ENCODE results near the gene PTPN1. TPM values are rescaled to one million over a fixed set of nuclear protein-coding genes. Genes with fewer than 3 reads are reported as not detected.
"Not testable (repeated sequence)": the region's sequence is repeated elsewhere in the genome, so short reads cannot be mapped to it uniquely, and the experiment has no call there.

Gene PTPN1
- total RNA-seq, 1 donor from 2014 or later: 20.7 TPM

GRCh38 chr20:50532221-50532620 lies 22.0 kb downstream of the PTPN1 start:
- peak; percentile 35 for DNase-seq

DNA sequence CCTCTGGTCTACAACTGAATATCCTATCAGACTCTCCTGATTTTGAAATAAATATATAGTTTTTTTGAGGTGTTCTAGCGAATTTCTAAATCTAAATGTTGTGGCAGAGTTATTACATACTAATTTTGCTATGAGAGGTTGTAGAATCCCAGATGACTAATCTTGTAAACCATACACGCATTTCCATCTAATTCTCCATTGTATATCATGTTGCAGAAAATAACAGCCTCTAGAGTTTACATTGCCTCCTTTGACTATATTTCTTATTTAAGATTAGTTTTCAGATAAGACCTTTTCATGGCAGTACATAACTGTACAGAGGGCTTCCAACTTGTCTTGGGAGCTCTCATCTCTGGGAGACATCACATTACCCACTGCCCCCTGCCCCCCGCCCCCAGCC lies 22.9 kb downstream of the PTPN1 start:
- no peak for DNase-seq

DNA sequence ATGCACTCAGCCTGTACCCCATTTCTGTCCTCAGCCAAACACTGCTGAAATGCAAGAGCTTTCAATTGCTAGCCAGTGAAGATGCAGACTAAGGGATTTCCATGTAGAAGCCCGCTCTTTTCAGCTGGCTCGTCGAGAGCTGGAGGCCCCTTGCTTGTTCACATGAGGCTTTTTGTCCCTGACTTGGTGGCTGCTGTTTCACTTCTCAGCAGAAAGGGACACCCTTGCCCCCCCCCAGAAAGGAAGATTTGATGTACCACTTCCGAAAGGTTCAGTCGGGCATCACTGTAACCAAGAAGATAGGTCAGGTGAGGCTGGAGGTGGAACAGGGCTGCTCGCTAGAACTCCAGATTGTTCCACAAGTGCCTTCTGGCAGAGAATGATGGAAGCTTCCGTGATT lies 23.3 kb downstream of the PTPN1 start:
- no peak for DNase-seq

DNA sequence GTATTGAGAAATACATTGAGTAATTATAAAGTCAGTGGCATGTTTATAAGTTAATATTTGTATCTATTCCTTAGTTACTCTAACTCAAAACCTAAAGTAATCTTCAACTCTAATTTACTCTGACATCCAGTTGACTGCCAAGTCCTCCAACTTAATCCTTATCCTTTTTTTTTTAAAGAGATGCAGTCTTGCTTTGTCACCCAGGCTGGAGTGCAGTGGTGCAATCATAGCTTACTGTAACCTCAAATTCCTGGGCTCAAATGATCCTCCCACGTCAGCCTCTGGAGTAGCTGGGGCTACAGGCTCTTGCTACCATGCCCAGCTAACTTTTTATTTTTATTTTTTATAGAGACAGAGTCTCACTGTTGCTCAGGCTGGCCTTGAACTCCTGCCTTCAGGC lies 24.4 kb downstream of the PTPN1 start:
- DNase-seq: no peak

DNA sequence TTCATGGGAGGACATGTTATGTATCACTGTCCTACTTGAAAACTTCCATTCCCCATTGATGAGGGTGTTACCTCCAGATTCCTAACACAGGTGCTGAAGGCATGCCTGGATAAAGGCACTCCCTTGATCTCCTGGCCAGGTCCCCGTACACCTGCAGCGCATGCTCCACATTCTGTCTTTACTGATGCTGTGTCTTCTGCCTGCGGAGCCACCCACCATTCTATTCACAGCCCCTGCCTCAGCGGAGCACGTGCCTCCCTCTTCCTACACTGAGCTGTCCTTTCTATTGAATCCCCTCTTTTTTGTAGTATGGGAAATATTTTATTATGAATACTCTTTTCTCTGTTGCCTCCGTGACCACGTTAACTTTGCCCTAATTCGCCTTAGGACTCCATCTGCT lies 25.0 kb downstream of the PTPN1 start:
- DNase-seq: no peak

- DNase-seq: no peak
Measured at GRCh38 chr20:50536333-50536732, 26.1 kb downstream of the PTPN1 start.

- no peak for DNase-seq
Measured at GRCh38 chr20:50537546-50538201, 27.5 kb downstream of the PTPN1 start.

DNA sequence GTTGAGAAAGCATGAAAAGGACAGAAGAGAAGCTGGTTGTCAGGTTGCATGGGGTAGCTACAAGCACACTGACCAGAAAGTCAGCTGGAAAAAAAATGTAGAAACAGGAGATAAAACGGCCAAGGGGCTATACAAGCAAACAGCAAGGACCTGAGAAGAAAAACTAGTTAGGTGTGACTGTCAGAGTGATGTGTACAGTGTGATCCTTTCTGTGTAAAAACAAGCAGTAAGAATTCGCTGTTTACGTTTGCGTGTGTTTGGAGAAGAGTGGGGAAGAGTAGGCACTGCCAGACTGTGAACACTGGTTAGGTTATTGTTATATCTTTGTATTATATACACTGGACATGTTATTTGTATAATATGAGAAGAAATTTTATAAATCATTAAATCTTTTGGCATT lies 28.1 kb downstream of the PTPN1 start:
- no peak for DNase-seq

DNA sequence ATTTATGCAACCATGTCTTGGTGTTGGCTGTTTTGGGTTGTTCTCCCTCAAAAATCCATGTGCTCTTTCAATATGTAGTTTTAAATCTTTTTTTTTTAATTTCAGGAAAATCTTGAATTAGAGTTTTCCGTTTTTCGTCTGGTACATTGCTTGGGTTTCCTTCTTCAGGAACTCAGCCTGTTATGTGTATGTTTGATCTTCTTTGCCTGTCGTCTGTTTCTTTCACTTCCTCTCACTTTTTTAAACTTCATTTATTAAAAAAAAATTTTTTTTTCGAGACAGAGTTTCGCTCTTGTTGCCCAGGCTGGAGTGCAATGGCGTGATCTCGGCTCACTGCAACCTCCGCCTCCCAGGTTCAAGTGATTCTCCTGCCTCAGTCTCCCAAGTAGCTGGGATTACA lies 29.6 kb downstream of the PTPN1 start:
- DNase-seq: not testable (repeated sequence)

DNA sequence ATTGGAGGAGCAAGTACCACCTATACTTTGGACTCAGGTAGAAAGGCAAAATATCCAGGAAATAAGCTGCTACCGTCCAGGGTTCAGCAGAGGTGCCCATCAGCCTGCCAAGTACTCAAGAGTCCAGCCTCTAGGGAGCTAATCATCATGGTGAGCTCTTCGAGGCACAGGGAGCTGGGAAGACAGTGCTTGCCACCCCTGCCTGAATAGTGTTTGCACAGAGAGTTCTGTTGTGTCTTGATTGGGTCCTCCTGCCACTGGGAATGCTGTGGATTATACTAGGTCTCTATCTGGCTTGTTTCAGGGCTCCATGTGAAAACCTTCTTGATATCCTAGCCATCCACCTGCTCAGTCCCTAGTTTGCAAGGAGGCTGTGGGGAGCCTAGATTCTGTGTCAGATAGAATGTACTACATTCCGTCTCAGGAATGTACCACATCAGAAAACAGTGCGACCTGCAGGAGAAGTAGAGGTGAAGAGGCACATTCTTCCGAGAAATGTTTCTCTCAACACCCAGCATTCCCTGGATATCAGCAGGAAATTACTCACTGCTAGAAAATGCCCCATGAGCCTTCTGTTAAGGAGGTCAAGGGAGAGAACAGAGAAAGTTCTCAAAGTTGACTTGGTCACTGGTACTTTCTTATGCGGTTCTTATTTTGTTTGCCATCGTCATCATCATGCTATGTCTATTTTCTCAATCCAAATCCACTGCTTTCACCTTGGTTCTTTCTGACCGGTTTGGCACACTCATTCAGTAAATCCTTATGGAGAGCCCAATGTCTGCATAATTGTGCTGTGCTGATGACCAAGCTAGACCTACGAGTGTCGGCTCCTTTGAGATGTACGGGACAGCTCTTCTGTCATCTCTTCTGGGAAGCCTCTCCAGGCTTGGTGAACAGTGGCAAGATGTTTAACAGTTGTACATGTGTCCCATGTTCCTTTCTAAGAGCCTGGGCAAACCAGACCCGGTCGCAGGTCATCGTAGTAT lies 30.7 kb downstream of the PTPN1 start:
- DNase-seq: no peak

DNA sequence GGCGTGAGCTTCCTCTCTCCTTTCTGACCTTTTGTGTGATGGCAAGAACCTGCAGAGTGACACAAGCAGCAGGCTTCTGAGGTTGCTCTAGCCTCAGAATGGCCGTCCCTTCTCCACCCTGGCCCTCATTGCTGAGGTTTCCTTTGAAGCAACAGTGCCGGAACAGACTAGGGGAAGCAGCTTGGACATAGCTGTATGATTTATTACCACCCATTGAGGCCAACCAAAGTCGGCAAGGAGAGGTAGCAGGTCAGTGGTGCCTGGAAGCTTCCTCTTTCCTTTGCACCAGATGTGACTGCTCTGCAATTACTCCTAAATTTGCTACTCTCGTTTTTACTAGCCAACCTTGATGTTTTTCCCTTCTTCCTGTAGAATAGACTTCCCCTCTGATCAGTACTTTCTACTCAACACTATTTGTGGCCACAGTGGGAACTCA lies 31.4 kb downstream of the PTPN1 start:
- DNase-seq: no peak

DNA sequence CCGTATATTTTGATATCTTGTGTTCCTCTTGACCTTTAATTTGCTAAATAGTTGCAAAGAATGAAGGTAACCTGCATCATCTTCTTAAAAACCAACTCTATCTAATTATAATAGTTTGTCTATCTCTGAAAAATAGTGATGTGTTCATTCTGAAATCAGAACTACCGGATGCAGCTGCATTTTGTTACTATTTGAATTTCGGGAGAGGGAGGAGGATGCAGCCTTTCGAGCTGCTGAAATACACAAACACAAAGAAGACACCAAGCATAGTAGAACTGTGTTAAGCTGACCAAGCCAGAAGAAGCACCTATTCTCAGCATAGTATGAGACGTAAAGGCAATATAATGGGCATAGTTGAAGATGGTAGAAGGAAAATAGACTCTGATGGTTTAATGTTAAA lies 33.1 kb downstream of the PTPN1 start:
- no peak for DNase-seq

GRCh38 chr20:50545126-50545525 lies 34.9 kb downstream of the PTPN1 start:
- DNase-seq: no peak

DNA sequence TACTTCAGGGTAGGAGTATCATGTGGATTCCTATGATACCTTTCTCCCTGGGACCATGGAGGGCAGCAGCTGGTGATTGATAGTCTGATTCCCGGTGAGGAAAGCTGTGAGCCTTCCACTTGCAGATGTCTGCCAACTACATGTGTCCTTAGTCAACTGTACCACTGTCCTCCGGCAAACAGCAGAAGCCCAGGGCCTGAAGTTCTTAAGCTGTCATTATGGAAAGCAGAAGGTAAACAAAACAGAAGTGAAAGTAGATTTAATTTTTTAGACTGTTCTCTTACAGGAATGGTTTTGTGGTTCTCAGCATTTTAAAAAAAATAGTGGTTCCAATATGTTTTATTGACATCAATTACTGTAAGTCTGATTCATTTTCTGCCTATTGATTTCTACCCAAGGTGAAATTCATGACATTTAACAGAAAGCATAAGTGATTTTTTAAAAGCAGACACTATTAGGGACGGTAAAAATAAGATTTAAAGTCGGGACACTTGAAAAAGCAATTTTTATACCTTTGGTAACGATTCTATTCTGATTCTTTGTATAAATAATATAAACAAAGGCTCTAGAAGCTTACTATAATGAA lies 36.6 kb downstream of the PTPN1 start:
- DNase-seq: no peak

- DNase-seq: no peak
Measured at GRCh38 chr20:50547964-50548363, 37.8 kb downstream of the PTPN1 start.

- no peak for DNase-seq
Measured at GRCh38 chr20:50548396-50548795, 38.2 kb downstream of the PTPN1 start.

DNA sequence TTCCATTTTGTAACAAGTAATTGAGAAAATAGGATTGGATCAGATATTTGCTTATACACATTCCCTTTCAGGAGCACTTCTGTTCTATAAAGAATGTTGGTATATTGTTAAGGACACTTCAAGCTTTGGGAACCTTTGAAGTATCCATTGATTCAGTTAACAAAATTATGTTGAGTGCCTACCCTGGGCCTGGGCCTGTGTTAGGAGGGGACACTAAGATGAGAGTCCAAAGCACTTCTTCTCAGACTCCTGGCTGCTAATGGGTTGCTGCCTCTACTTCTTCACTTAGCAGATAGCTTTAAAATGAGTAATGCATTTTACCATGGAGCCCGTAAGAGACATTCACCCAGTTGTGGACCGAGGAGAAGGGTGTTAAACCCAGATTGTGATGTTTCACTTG lies 40.3 kb downstream of the PTPN1 start:
- no peak for DNase-seq

- no peak for DNase-seq
Measured at GRCh38 chr20:50551288-50551687, 41.1 kb downstream of the PTPN1 start.

- DNase-seq: no peak
Measured at GRCh38 chr20:50552979-50553378, 42.8 kb downstream of the PTPN1 start.

- no peak for DNase-seq
Measured at GRCh38 chr20:50554694-50555579, 44.8 kb downstream of the PTPN1 start.

DNA sequence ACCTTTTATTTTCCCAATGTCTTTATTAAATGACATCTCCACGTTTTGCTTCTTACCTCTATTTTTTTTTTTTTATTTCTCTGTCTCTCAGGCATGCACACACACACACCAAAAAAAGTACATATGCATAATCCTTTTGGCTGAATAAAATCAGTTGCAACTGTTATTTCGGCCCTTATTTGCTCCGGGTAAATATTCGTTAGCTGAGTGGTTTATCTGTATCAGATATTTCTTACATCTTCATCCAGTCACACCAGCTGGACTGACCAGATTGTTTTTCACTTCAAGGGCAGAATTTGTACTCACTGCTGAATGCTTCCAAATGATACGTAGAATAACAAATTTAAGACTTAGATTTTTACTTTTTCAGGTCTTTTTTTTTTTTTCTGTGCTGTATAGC lies 45.5 kb downstream of the PTPN1 start:
- DNase-seq: no peak

GRCh38 chr20:50557549-50558134 lies 47.5 kb downstream of the PTPN1 start:
- no peak for DNase-seq
